CD1c-positive myeloid dendritic cell (primary cell): Measurements from ENCODE around the gene CUZD1.
"Not testable (repeated sequence)": the region's sequence is repeated elsewhere in the genome, so short reads cannot be mapped to it uniquely, and the experiment has no call there.

ENCODE experiments used
- DNase-seq: peaks from one replicate; pipeline ENCODE4 v3.0.0-alpha.2; 2016; ENCODE audit errors: extremely low spot score

CUZD1 gene

GRCh38 chr10:122845783-122846332 lies at the start of gene CUZD1:
TSS of gene CUZD1 (minus strand) at chr10:122845857. CDS start at chr10:122845843, 14 bp downstream.
- DNase-seq: no peak

- DNase-seq: no peak
Measured at GRCh38 chr10:122894261-122894944, 48.7 kb upstream of the CUZD1 start.

GRCh38 chr10:122884166-122884565 lies 38.5 kb upstream of the CUZD1 start:
- DNase-seq: no peak

- DNase-seq: no peak
Measured at GRCh38 chr10:122882766-122883165, 37.1 kb upstream of the CUZD1 start.

- peak; percentile 98 for DNase-seq
Measured at GRCh38 chr10:122879339-122880273, 33.9 kb upstream of the CUZD1 start, which contains the start of gene FAM24B. TSS of gene FAM24B (minus strand) at chr10:122879581. CDS start at chr10:122850515, 29,066 bp downstream.

- DNase-seq: peak; percentile 44
Measured at GRCh38 chr10:122878799-122879338, 33.2 kb upstream of the CUZD1 start.

- DNase-seq: no peak
Measured at GRCh38 chr10:122877264-122877663, 31.6 kb upstream of the CUZD1 start.

GRCh38 chr10:122876467-122876855 lies 30.8 kb upstream of the CUZD1 start:
- DNase-seq: no peak

- DNase-seq: no peak
Measured at GRCh38 chr10:122875843-122876466, 30.3 kb upstream of the CUZD1 start.

GRCh38 chr10:122871947-122872346 lies 26.3 kb upstream of the CUZD1 start:
- not testable (repeated sequence) for DNase-seq

- DNase-seq: not testable (repeated sequence)
Measured at GRCh38 chr10:122868768-122869167, 23.1 kb upstream of the CUZD1 start.

- not testable (repeated sequence) for DNase-seq
Measured at GRCh38 chr10:122866757-122867482, 21.3 kb upstream of the CUZD1 start.

- no peak for DNase-seq
Measured at GRCh38 chr10:122864901-122865300, 19.2 kb upstream of the CUZD1 start.

- DNase-seq: no peak
Measured at GRCh38 chr10:122864194-122864592, 18.5 kb upstream of the CUZD1 start.

- no peak for DNase-seq
Measured at GRCh38 chr10:122863216-122864193, 17.8 kb upstream of the CUZD1 start.

- no peak for DNase-seq
Measured at GRCh38 chr10:122861711-122862161, 16.1 kb upstream of the CUZD1 start.

- DNase-seq: no peak
Measured at GRCh38 chr10:122859527-122859926, 13.9 kb upstream of the CUZD1 start.

GRCh38 chr10:122858042-122858441 lies 12.4 kb upstream of the CUZD1 start:
- not testable (repeated sequence) for DNase-seq

- DNase-seq: peak; percentile 60
Measured at GRCh38 chr10:122856902-122857301, 11.2 kb upstream of the CUZD1 start.

- no peak for DNase-seq
Measured at GRCh38 chr10:122855745-122856144, 10.1 kb upstream of the CUZD1 start.
